HG02588 (cell line): Measurements from ENCODE around the gene DNAJC1.
A peak's percentile ranks its signal among the peaks of the same experiment; 100 is the strongest.
"Not testable (repeated sequence)": the region's sequence is repeated elsewhere in the genome, so short reads cannot be mapped to it uniquely, and the experiment has no call there.

Experiments used
- ATAC-seq: cut with Tn5 transposase; IDR thresholded peaks from one replicate; pipeline ENCODE4 v1.9.1; 2021; ENCODE audit warnings: mild to moderate bottlenecking, moderate library complexity; ENCODE audit not compliant: unreplicated experiment

The DNAJC1 gene

GRCh38 chr10:21733710-21734109 is 269.8 kb downstream of the DNAJC1 start:
- no peak for ATAC-seq

- peak; percentile 65 for ATAC-seq
Observed at GRCh38 chr10:21732067-21732772, 271.3 kb downstream of the DNAJC1 start.

GRCh38 chr10:21728618-21729017 is 274.9 kb downstream of the DNAJC1 start:
- ATAC-seq: no peak

- no peak for ATAC-seq
Observed at GRCh38 chr10:21727452-21728168, 275.9 kb downstream of the DNAJC1 start.

DNA sequence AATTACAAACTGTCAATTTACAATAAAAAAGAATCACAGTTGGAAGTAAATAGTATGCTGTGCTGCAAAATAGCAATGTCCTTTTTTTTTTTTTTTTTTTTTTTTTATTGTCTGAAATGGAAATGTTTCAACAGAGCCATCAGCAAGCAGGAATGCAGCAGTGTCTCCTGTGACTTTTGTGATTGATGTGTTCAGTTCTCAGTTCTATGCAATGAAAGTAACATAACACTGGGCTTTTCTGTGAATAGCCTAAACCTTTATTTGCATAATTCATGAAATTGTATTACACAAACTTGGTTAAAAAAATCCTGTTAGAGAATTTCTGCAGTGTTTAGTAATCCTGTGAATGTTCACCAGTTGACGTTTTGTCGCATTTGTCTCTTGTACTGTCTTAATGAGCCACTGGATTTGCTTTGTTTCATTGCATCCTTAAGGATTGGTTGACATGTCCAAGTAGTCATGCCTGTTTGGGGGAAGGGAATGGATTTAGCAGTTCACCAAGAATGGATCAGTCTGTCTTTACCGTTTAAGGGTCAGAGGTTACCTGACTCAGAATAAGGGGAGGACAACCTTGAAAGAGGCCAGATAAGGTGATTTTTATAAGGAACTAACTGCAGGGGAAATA is 276.8 kb downstream of the DNAJC1 start:
- ATAC-seq: no peak

DNA sequence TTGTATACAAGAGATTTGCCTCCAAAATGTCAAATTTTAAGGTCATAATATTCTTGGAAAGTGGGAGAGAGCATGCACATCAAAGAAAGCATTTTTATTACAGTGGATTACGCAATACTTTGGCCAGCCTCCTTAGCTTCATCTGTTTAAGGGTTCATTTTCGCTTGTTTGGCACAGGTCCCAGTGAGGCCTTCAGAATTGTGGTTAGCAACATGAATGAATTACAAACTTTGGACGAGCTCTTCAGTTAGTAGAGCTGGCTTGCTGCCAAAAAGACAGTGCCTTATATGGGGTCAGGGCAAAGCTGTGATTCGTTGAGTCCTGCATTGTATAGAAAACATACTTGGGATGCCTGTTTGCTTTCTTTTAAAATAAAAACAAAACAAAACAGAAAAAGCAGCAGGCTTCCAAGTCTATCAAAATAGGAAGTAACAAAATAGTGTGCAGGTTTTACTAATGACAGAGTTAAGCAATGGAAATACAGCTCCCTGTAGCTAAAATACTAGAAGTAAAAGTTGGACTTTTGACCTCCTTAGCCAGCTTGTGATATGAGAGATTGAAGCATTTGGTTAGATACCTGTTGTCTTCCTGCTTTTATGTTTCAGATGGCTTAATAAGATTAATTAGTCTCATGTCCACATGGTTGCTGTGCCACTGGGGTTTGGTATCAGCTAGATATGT is 278.7 kb downstream of the DNAJC1 start:
- peak; percentile 75 for ATAC-seq

DNA sequence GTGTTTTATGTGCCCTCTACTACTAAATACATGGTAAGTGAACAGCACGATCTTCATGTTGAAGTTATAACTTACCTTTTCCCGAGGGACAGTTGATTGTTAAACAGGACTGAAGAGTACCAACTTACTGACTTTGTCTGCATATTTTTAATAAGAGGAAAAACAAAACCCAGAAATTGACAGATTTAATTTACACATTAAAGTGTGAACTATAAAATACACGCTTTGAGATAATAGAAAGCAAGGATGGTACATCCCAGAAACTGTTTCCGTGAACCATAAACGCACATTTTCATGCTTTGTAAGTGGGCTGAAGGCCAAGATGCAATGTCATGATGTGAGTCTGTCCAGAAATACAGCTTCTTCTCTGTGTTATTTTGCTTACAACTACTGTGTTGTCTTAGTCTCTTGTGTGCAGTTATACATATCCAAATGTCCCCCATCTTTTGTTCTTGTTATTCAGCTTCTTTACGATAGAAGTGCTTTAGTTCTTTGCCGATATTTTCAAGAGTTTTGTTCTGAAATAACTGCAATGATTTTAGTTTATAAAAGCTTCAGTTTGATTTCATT is 279.4 kb downstream of the DNAJC1 start:
- no peak for ATAC-seq

GRCh38 chr10:21722209-21722608 is 281.3 kb downstream of the DNAJC1 start:
- no peak for ATAC-seq

GRCh38 chr10:21721000-21721665 is 282.4 kb downstream of the DNAJC1 start:
- ATAC-seq: no peak

DNA sequence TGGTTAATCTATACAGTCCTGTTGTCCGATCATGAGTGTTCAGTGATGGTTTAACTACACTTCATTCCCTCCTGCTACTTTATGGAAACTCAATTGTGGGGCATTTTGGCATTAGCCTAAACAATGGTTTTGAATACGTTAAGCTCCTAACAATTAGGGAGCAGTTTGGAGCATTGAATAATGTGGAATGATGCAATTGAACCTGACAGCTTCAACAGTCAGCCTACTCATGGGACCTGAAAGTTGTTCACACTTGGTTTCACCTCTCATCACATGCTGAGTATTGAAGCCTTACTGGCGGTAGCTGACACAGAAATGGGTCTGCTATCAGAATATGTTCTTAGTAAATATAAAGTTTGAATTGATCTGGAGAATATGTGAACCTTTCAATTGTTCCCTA is 283.4 kb downstream of the DNAJC1 start:
- no peak for ATAC-seq

DNA sequence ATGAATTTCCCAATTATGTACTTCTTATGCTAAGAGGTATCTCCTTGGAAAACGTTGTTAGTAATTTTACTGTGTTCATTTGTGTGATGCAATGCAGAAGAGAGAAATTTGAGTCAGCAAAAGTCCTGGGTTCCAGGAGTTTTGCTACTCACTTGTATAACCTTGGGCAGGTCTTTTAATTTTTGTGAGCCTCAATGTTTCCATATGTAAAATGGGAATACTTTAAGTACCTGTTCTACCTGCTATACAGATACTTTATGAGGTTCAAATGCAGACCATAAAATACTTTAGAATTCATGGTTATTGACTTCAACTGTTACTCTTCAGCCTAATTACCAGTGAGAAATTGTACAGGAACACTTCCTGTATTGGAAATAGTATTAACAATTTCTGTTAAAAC is 284.0 kb downstream of the DNAJC1 start:
- no peak for ATAC-seq

- not testable (repeated sequence) for ATAC-seq
Observed at GRCh38 chr10:21717437-21718054, 286.0 kb downstream of the DNAJC1 start.

- ATAC-seq: no peak
Observed at GRCh38 chr10:21715531-21716195, 287.9 kb downstream of the DNAJC1 start.

DNA sequence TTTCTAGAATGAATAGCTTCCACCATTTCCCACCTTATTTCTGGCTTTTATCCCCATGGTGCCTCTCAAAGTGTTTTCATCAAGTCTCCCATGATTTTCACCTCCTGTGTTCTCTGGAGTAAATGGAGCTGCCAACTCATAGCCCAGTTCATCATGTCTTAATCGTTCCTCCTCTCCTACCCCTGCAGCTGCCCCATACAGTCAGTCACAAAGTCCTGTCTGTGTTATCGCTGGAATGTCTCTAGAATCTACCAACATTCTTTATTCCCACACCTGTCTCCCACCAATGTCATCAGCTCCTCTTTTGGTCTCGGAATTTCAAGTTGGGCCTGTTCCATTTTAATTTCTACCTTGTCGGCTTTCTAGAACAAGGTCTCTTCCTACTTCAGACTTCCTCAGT is 290.6 kb downstream of the DNAJC1 start:
- no peak for ATAC-seq

DNA sequence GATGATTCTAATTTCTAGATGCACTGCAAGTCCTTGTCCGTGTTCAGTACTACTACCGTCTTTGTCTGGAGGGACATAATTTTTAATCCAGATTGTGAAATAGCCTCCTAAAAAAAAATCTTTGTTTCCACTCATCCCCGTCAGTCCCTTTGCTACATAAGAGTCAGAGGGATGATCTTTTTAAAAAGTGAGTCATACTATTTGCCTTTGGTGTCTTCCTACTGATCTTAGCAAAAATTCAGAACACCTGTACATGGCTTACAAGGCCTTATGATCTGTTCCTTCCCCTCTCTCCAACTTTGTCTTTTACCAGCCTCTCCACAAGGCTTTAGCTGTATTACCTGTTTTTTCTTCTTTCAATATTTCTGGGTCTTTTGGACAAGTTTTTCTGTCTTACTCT is 296.0 kb downstream of the DNAJC1 start:
- no peak for ATAC-seq
